HG03432 (cell line): ENCODE measurements around the gene TOMM40L.

Experiments used
- ATAC-seq: cut with Tn5 transposase; IDR thresholded peaks from one replicate; pipeline ENCODE4 v1.9.1; 2021; ENCODE audit warnings: mild to moderate bottlenecking, moderate library complexity; ENCODE audit not compliant: unreplicated experiment

The TOMM40L gene

DNA sequence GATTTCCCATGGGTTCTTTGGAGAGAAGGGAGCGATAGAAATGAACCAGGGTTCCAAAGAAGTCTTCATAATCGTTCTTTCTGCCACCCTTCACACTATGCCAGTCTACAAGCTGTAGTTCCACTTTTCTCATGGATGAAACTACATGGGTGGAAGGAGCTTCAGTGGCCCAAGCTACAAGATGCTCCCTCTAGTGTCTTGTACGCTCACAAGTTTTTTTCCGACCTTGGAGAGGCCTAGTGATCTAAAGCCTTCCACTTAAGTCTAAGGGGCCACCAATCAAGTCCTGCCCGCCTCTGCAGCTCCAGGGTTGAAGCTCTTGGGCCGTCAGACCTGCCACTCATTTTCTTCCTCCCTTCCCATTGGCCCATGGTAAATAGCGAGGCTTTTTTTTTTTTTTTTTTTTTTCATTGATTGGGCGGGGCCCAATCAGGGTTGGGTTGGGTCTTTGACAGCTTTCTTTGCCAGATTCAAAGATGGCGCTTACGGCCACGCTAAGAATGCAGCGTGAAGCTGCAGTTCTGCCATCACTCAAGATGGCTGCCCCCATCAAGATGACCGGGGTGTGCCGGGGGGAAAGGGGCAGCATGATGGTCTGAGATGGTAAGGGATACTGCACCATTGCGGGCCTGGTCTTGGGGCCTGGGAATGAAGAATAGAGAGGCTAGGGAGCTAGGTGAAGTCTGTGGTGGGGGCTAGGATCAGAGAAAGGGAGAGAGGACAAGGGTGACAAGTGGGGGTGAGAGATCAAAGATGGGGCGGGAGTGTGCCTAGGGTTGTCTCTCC lies at the start of gene TOMM40L:
TOMM40L (plus strand) TSS at position 527 of the 786 bp plus-strand sequence. CDS start 430 bp downstream, outside the sequence.
- ATAC-seq = peak; percentile 98

DNA sequence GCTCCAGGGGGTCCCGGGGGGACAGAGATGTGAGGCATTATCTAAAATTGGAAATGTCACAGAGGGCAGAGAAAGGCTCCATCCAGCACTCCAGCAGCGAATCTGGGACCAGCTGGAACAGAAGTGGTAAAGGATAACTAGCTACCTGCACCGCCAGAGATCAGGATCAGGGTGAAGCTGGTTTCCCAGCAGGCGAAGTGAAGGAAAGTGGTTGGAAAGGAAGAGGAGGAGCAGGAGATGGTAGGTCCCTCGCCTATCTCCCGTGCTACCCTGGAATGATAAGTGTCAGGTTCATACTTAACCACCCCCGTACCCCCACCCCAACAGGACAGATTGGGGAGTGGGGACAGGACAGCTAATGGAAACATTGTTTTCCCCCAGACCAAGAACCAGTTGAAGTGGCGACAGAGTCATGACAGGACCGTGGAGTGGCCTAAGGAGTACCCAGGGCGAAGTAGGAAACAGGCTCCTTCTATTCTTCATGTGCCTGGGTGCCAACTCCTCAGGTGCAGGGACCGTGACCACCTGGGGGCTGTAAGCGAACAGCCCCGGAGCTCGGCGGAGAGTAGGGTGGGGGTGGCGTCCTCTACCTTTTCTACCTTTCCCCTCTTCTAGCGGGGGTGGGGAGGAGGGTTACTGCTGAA lies 49.3 kb upstream of the TOMM40L start:
- no peak for ATAC-seq

DNA sequence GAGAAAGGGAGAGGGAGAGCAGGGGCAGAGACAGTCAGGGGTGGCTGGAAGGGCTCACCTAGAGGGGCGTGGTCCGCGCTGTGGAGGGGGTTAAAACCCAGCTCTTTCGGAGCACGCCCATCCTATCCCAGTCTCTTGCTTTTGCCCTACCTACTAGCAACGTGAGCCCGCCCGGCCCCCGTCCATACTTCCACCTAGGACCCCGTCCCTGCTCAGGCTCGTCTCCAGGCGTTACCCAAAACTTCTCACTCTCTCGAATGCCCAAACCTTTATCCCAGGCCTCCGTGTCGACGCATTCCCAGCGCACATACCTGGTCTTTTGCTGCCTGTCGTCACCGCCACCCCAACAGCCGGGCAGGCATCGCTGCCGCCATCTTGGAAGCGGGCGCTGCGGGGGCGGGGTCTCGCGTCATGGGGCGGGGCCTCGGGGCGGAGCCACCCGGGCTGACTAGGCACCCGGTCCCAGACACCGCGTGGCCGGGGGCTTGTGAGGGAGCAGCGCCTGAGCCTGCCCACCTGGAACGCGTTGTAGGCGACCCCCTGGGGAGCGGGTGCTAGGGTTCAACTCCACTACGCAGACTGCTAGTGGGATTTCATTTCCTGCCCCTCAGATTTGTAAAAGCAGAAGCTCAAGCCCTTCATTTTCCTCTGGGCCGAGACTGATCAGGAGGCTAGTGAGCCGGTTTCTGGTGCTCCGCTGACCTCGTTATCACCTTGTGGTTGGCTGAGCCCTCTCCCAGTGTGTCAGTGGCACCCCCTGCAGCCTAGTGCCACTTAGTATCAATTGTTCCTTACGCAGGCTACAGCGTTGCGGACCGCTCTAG lies 48.5 kb upstream of the TOMM40L start, which contains the start of gene B4GALT3:
B4GALT3 (minus strand) TSS at position 396 of the 824 bp plus-strand sequence. CDS start 1,447 bp downstream, outside the sequence.
- ATAC-seq = peak; percentile 90

DNA sequence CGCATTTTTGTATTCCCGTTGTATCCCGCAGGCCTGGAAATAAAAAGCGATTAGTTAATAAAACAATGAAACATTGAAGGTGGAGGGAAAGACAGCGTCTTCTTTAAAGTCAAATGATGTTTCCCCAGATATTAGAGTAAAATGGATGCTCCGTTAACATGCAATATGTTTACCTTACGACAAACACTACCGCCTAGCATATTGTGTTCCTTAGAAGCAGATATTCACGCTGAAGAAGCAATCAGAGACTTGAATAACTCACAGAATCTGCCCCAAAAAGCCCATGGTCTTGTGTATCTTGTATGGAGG lies 48.0 kb upstream of the TOMM40L start:
- ATAC-seq = no peak

DNA sequence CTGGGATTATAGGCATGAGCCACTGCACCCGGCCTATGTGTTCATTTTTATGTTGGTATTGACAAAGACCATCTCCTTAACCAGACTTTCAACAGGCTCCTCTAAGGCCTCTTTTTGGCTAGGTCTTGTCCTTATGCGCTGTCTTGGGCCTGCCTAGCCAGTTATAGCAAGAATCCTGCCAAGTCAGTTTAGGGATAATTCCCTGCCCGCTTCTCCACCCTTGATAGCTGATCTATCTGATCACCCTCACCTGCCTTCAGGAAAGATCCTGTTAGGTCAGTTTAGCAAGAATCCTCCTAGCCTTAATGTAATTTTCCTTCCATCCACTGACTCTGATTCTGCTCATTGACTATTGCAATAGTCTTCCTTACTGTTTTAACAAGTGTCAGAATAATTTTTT lies 46.2 kb upstream of the TOMM40L start:
- no peak for ATAC-seq

DNA sequence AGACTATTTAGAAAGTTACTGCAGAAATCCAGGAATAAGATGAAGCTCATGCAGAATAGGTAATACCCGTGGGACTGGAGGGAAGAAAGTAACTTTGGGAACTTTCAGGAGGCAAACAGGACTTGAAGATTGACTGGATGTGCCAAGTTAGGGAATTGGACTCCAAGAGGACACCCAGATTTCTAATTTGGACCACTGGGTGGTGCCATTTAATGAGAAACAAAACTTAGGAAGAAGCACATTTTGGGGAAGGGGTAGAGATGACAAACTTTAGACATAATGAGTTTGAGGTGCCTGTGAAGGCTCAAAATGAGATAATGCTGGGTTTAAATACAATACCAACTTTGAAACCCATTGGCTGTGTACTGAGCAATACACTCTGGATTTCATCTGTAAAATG lies 45.2 kb upstream of the TOMM40L start:
- no peak for ATAC-seq

DNA sequence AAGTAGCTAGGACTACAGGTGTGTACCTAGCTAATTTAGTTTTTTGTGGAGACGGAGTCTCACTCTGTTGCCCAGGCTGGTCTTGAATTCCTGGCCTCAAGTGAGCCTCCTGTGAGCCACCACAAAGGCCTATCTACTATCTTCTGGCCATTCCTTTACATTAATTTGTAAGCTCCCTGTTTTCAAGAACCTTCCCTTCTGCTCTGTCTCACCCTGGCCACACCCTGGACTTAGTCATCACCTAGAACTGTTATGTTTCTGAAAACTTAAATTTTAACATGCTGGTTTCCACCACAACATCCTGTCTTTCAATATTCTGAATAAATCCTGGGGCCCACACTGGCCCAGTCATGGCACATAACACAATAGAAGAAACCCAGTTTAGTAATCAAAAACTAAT lies 43.6 kb upstream of the TOMM40L start:
- peak; percentile 46 for ATAC-seq

DNA sequence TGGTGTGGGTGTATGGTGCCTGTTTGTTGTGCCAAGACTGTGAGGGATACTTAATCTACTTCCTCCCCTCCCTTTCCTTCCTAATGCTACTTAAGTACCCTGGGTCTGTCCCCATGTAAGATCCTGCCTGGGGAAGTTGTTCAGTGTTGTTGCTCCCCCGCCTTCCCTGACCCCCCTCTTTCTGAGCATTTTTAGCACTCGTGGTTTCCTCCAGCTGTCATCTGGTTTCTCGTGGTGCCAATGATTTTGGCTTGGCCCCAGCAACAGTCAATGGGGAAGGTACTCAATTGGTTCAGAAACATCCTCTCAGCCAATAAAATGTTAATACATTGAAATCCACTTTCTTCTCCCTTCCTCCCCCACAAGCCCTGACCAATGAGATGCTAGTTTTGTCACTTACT lies 40.6 kb upstream of the TOMM40L start:
- ATAC-seq = peak; percentile 75

DNA sequence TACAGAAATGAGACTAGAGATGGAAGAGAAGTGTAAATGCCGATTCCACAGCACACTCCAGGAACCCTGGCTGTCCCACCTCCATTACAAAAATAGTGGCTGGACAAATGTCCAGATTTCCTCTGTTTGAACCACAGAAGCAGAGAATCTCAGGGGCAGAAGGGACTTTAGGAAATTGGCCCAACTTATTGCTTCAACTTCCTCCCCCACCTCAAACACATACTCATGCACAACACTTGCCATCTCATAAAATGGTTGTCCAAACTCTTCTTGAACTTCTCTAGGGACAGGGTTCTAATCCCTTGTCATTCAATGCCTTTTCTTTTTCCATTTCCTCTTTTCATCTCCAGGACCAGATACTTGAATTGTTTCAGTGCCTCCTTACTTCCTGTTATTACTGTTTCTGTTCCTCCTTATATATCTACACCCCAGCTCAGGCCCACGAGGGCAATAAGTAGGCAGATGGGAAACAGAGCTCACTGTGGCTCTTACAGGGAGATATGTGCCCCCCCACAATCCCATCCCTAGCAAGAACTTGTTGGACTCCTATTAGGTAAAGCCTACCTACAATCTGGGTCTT lies 40.0 kb upstream of the TOMM40L start:
- ATAC-seq = peak; percentile 32

DNA sequence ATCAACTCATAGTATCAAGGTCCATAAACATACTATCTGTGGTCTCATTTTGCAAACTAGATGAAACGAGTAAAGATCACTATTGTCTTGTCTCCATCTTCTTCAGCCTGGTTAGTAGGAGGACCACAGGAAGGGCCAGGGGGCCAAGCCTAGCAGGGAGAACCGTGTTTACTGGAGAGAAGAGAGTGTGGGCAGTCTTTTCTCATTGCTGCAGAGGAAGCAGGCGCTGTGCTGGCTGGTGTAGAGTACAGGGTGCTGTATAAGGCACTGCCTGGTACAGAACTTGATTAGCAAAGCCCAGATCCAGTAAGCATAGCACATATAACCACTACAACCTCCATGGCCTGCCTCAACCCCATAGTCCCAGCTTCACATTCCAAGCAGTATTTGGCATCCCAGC lies 38.5 kb upstream of the TOMM40L start:
- ATAC-seq = no peak

DNA sequence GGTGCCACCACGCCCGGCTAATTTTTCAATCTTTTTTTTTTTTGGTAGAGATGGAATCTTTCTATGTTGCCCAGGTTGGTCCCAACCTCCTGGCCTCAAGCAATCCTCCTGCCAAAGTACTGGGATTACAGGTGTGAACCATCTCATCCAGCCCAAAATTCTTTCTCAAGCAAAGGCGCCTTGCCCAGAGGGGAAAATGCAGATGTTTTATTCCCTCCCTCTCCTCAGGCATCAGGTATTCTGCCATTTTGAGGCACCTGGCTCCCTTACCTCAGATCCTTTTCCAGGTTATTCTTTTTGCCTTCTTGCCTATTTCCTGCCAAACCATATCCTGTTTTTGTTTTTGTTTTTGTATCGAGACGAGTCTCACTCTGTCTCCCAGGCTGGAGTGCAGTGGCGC lies 37.5 kb upstream of the TOMM40L start:
- ATAC-seq = no peak

DNA sequence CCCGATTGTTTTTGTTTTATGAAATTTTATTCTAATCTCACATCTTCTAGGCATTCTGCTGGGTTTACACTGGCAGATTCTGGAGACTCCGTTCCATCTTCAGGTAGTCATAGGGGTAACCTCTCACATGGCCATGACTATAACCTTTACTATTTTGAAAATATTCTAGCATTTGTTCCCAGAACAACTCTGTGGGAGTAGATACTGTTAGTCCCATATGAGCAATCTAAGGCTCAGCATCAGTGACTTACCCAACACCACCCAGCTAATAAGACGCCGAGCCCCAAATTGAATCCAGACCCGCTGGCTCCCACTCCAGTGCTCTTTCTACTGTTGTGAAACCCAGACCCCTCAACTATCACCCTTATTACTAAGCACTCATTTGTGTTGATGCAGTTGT lies 36.8 kb upstream of the TOMM40L start:
- ATAC-seq = no peak

DNA sequence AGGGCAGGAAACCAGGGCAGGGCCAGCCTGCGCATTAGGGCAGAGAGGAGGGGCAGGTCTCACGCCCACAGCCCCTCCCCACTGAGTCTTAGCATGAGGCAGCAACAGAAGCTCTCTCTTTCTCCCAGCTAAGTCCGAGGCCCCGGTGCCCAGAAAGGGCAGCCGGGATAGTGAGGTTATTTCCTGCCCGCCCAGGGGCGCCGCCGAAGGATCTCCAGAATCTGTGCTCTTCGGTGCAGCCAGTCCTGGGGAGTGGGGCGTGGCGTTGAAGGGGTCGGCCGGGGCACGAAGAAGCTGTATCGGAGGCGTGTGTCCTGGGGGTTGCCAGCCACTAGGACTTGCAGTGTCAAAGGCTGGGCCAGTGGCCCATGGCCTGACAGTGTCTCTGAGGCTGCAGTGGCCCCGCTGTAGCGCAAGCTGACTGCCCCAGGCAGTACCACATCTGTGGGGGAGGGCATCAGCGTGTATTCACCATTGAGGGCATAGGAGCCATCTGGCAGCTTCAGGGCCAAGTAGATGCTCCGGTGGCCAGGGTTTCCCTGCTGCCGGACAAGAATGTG lies 34.8 kb upstream of the TOMM40L start:
- no peak for ATAC-seq

DNA sequence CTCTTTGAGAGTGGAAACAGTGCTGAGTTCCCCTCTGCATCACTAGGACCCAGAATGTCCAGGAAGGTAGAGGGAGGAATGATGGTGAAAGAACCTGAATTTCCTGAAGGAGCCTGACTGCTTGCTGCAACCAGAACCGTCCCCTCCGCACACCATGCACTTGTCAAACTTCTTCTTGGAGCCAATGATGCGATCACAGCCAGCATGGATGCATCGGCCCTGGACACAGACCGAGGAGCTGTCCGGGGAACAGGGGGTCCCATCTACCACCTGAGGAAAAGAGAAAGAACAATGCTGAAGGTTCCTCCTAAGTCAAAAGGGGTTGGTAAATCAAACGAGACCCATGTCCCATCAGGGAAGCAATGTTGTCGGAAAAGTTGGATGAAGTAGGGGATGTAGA lies 33.9 kb upstream of the TOMM40L start:
- no peak for ATAC-seq

DNA sequence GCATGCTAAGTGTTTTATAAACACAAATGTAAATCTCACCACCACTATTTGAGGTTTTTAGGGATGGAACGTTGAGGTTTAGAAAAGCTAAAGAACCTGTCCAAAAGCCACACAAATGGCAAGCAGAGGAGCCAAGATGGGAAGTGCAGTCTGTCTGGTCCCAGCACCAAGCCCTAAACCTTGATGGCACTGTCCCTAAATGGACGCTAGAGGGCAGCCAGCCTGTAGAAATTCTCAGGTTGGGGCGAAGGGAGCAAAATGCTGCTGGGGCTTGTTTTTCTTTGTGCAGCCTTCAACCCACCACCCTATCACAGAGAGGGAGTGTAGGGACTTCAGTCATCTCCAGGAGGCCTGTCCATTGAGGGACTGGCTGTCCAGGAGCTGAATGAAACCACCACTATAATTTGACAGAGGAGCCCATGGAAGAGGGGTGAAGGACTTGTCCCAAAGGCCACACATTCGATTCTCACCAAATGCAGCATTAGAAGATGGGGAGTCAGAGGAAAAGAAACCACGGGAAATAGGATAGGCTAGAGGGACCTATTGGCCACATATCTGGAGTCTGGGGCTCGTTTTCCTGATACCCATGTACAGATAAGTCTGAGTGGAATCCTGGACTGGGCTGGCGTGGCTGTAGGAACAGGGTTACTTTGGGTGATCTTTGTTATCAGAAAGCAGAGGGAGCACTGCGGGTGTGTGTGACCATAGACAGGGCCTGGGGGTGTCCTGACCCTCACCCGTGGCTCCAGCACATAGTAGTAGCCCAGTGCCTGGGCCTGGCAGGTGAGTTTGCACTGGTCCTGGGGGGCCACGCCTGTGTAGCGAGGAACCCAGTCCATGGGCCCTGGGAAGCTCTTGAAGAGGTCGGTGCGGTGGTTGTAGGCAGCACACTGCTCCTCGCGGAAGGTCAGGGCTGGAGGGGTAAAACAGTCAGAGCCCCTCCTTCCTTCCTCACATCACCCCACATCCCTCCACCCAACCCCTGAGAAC lies 33.1 kb upstream of the TOMM40L start:
- ATAC-seq = peak; percentile 68

DNA sequence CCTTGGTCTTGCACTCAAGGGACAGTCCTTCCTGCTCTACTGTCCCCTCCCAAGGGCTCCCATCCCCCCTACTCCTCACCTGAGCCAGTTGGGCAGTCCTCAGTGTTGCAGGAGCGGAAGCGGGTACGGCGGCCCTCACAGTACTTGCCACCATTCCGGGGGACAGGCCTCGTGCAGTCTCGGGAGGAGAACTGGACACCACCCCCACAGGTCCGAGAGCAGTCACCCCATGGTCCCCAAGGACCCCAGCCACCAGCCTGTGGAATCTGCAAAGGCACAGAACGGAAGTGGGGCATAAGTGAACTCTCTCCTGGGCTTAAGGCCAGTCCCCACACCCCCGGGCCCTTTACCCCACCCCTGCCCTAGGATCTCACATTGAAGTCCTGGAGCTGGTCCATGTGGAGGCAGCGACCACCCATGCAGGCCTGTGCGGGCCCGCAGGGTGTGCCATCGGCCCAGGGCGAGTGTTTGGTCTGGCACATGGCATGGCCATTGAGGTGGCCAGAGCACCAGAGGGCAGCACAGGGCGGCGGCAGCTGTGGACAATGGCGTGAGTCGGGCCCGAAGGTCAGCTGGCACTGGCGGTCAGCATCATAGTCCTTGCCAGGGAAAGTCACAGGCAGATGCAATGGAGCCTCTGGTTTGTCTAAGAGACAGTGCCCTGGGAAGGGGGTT lies 32.2 kb upstream of the TOMM40L start:
- ATAC-seq = no peak

DNA sequence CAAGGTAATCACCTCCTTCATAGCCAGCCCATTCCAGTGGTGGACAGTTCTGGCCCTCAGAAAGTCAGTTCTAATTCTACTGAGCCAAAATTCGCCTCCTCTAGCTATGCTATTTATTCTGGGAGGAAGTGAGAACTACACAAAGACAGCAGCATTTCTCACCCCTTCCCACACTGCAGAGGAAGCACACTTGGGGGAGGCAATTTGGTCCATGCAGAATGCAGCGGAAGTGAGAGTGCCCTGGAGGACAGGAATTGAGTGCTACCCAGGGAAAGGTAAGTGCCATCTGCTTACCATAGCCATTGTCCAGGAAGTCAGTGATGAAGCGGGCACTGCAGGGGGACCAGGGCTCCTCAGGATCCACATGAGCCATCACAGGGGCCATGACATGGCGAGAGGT lies 30.7 kb upstream of the TOMM40L start:
- peak; percentile 61 for ATAC-seq

DNA sequence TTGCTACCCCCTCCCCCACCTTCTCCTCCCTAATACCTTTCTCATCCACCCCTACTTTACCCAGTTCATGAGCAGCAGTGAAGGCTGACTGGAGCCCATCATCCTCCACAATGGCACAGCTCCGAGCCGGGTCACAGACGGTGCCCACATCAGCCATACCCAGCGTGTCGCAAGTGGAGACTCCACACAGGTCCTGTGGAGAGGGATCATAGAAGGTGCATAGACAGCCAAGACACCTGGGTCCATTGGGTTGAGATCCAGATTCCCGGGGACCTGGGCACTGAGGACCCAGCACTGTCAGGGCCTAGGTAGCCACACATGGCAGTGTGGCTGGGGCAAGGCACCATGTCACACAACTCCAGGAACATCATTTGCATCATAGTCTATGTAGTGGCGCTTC lies 29.7 kb upstream of the TOMM40L start:
- ATAC-seq = no peak
